Endodermal cell (in vitro differentiated cells): ENCODE measurements around the gene ATF7IP. TPM values are rescaled to one million over a fixed set of nuclear protein-coding genes. Genes with fewer than 3 reads are reported as not detected.
A peak's percentile ranks its signal among the peaks of the same experiment; 100 is the strongest.

Experiments used
- DNase-seq: peaks from one replicate; pipeline ENCODE4 v3.0.0-alpha.2; 2017
- H3K27ac ChIP-seq: 2 replicates; pipeline ENCODE4 v1.5.1; 2013; ENCODE audit warnings: mild to moderate bottlenecking, low read depth, low read length, moderate library complexity
- H3K27me3 ChIP-seq: 2 replicates; pipeline ENCODE4 v1.6.1; 2013; ENCODE audit warnings: mild to moderate bottlenecking, low read length, moderate library complexity; ENCODE audit not compliant: insufficient read depth, control insufficient read depth, poor library complexity, severe bottlenecking
- H3K36me3 ChIP-seq: 2 replicates; pipeline ENCODE4 v1.7.0; 2013; ENCODE audit warnings: mild to moderate bottlenecking, low read length, moderate library complexity; ENCODE audit not compliant: control insufficient read depth, insufficient read depth
- H3K4me1 ChIP-seq: one replicate; pipeline ENCODE4 v1.7.0; 2013; ENCODE audit warnings: low read length; ENCODE audit not compliant: control insufficient read depth, insufficient read depth
- H3K4me3 ChIP-seq: 2 replicates; pipeline ENCODE4 v1.5.1; 2013; ENCODE audit warnings: mild to moderate bottlenecking, low read length, moderate library complexity
- H3K9ac ChIP-seq: 2 replicates; pipeline ENCODE4 v1.6.1; 2013; ENCODE audit warnings: mild to moderate bottlenecking, low read length, moderate library complexity; ENCODE audit not compliant: poor library complexity, severe bottlenecking; ENCODE audit errors: extremely low read depth
- H3K9me3 ChIP-seq: 2 replicates; pipeline ENCODE4 v1.6.1; 2013; ENCODE audit warnings: mild to moderate bottlenecking, low read length, moderate library complexity; ENCODE audit not compliant: control insufficient read depth
- H3K27ac Mint-ChIP-seq: 2 replicates; pipeline ENCODE4 v1.8.0; 2020; ENCODE audit warnings: mixed read lengths
- H3K27me3 Mint-ChIP-seq: 2 replicates; pipeline ENCODE4 v1.8.0; 2021; ENCODE audit warnings: mild to moderate bottlenecking, mixed read lengths; ENCODE audit not compliant: insufficient read depth
- H3K36me3 Mint-ChIP-seq: 2 replicates; pipeline ENCODE4 v1.8.0; 2020; ENCODE audit warnings: low read depth, mixed read lengths
- H3K4me1 Mint-ChIP-seq: 2 replicates; pipeline ENCODE4 v1.8.0; 2020; ENCODE audit warnings: mixed read lengths
- H3K4me3 Mint-ChIP-seq: 2 replicates; pipeline ENCODE4 v1.8.0; 2020; ENCODE audit warnings: mild to moderate bottlenecking, moderate library complexity, mixed read lengths
- H3K9me3 Mint-ChIP-seq: 2 replicates; pipeline ENCODE4 v1.8.0; 2020; ENCODE audit warnings: mild to moderate bottlenecking, mixed read lengths
- CTCF ChIP-seq: fragments of 200-600 bp; sonication (generic); conservative IDR thresholded peaks from 2 replicates; pipeline ENCODE4 v1.5.0; 2021; ENCODE audit warnings: antibody characterized with exemption, mild to moderate bottlenecking
- WGBS, 2 experiments: methylation state at CpG; one replicate each; pipeline versions ENCODE4 v1.1.5 to v1.1.7; 2013; ENCODE audit warnings: missing lambda C conversion rate in 2 of 2, mixed read lengths in 1 of 2; ENCODE audit not compliant: insufficient coverage in 1 of 2, insufficient read length in 1 of 2; 5-methylcytosine and 5-hydroxymethylcytosine counted together
- total RNA-seq, 2 donors: library from RNA; stranded (reverse); fragmentation: NEBNext Ultra II Directional in 1 of 2; extraction: Animal tissue kit (Norgen Biotek cat#: 25700) in 1 of 2; gene quantifications; 2 replicates in 1 of 2; 3 replicates in 1 of 2; pipeline ENCODE4 v1.2.1, GENCODE V29; 2021

Gene ATF7IP
- total RNA-seq, 2 donors from 2014 or later = 174 to 222 TPM

GRCh38 chr12:14390870-14391530 lies 25.5 kb downstream of the ATF7IP start:
- DNase-seq = no peak
- no peaks in the 10 kb centered on the region for H3K27me3 ChIP-seq
- TF ChIP-seq CTCF = no peak
- no peak overlapping the region for H3K4me3 Mint-ChIP-seq
- H3K4me1 Mint-ChIP-seq = peaks cover 52% of the 10 kb centered on the region
- H3K4me1 ChIP-seq = peaks cover 7% of the 10 kb centered on the region
- peaks cover 31% of the 10 kb centered on the region for H3K36me3 Mint-ChIP-seq
- no peak overlapping the region for H3K9ac ChIP-seq
- no peaks in the 10 kb centered on the region for H3K36me3 ChIP-seq
- H3K9me3 Mint-ChIP-seq = peaks cover 2% of the 10 kb centered on the region
- no peaks in the 10 kb centered on the region for H3K27me3 Mint-ChIP-seq
- WGBS, 2 experiments = 95% methylated on average over 2 of the region's 3 CpGs; no CpG with 5 or more reads in 1 of the 2 experiments
- peaks cover 4% of the 10 kb centered on the region for H3K9me3 ChIP-seq
- H3K27ac Mint-ChIP-seq = peak overlapping the region; percentile 86
- H3K4me3 ChIP-seq = no peak overlapping the region
- H3K27ac ChIP-seq = no peak overlapping the region

GRCh38 chr12:14393751-14394150 lies 28.3 kb downstream of the ATF7IP start:
- peaks cover 51% of the 10 kb centered on the region for H3K4me1 Mint-ChIP-seq
- H3K27ac Mint-ChIP-seq = peak overlapping the region; percentile 48
- H3K4me3 Mint-ChIP-seq = no peak overlapping the region
- peaks cover 30% of the 10 kb centered on the region for H3K36me3 Mint-ChIP-seq
- Histone ChIP-seq H3K4me1 (peaks cover 7% of the 10 kb centered on the region), H3K27ac (peak overlapping the region; percentile 40), H3K27me3 (no peaks in the 10 kb centered on the region), H3K9ac (no peak overlapping the region), H3K36me3 (no peaks in the 10 kb centered on the region), H3K9me3 (peaks cover 4% of the 10 kb centered on the region), H3K4me3 (no peak overlapping the region)
- no peak for DNase-seq
- H3K27me3 Mint-ChIP-seq = no peaks in the 10 kb centered on the region
- WGBS, 2 experiments = 90% methylated on average over 1 of the region's 1 CpG; no CpG with 5 or more reads in 1 of the 2 experiments
- TF ChIP-seq CTCF = no peak
- H3K9me3 Mint-ChIP-seq = peaks cover 3% of the 10 kb centered on the region

GRCh38 chr12:14394317-14395073 lies 29.0 kb downstream of the ATF7IP start:
- Mint-ChIP-seq H3K4me1 (peaks cover 51% of the 10 kb centered on the region), H3K4me3 (no peak overlapping the region), H3K27me3 (no peaks in the 10 kb centered on the region), H3K27ac (peak overlapping the region; percentile 66), H3K9me3 (peaks cover 3% of the 10 kb centered on the region), H3K36me3 (peaks cover 24% of the 10 kb centered on the region)
- WGBS, 2 experiments = 14 to 40% methylated on average over 1 to 3 of the region's 3 CpGs
- TF ChIP-seq CTCF = peak; percentile 55
- Histone ChIP-seq H3K4me3 (no peak overlapping the region), H3K4me1 (peaks cover 7% of the 10 kb centered on the region), H3K9ac (no peak overlapping the region), H3K9me3 (peaks cover 5% of the 10 kb centered on the region), H3K36me3 (no peaks in the 10 kb centered on the region), H3K27me3 (no peaks in the 10 kb centered on the region), H3K27ac (peak overlapping the region; percentile 1)
- DNase-seq = no peak
